Measurements from ENCODE around the gene NPIPB9.
"Not testable (repeated sequence)": the region's sequence is repeated elsewhere in the genome, so short reads cannot be mapped to it uniquely, and the experiment has no call there.

DNA sequence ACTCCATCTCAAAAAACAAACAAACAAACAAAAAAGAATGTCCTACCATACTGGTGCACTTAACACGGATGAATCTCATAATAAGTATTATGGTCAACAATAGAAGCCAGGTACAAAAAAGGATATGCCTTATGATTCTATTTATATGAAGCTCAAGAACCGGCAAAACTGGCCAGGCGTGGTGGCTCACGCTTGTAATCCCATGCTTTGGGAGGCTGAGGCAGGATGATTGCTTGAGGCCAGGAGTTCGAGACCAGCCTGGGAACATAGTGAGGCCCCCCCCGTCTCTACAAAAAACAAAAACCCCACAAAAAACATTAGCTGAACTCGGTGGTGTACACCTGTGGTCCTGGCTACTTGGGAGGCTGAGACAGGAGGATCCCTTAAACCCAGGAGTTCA is 47.3 kb upstream of the NPIPB9 start:
- not testable (repeated sequence) for TF ChIP-seq CTCF, EP300 (IDR thresholded peaks at IDR 0.05)

Measured in gastroesophageal sphincter (tissue), 3 donors.